ENCODE measurements around the gene MRPL40.

The MRPL40 gene

DNA sequence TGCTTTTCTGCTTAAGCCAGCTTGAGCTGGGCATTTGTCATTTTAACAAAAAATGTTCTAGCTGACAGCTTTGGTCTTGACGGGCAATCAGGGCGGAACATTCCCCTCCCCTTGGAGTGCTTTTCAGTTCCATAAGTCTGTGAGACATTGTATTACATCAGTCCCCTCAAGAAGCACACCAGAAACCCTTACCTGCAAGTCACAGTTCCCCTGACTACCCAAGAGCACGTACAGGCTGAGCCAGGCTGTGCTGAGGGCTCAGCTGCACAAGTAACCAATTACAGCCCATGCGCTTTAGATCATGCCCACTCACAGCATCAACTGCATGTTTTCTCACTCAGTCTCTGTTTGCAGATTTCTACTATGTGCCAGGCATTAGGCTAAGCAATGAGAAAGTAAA lies 19.9 kb upstream of the MRPL40 start:
- TF ChIP-seq, protein P1, sequence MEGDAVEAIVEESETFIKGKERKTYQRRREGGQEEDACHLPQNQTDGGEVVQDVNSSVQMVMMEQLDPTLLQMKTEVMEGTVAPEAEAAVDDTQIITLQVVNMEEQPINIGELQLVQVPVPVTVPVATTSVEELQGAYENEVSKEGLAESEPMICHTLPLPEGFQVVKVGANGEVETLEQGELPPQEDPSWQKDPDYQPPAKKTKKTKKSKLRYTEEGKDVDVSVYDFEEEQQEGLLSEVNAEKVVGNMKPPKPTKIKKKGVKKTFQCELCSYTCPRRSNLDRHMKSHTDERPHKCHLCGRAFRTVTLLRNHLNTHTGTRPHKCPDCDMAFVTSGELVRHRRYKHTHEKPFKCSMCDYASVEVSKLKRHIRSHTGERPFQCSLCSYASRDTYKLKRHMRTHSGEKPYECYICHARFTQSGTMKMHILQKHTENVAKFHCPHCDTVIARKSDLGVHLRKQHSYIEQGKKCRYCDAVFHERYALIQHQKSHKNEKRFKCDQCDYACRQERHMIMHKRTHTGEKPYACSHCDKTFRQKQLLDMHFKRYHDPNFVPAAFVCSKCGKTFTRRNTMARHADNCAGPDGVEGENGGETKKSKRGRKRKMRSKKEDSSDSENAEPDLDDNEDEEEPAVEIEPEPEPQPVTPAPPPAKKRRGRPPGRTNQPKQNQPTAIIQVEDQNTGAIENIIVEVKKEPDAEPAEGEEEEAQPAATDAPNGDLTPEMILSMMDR (IDR thresholded peaks at IDR 0.05; ENCODE audit: low read depth, low read length, missing control alignments) = no peak
- no peak overlapping the region for H3K4me3 ChIP-seq (replicated peaks; ENCODE audit: low read depth, low read length)
- DNase-seq (ENCODE audit: extremely low read depth, low read depth) = no peak

DNA sequence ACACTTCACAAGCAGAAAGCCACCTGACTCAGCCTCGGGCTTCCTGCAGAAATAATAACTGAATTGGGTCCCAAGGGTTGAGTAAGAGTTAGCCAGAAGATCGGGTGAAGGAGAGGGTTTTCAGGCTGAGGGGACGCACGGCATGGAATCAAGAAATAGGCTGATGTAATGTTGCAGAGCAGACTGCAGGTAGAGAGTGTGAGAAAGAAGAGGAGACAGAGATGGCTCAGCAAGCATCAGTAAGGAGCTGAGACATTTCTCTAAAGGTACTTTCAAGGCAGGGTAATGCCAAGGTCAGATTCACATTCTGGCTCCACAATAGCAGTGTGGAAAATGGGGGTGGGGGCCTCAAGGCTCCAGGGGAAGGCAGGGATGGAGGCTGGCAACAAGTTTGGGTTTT lies 19.4 kb upstream of the MRPL40 start:
- no peak for DNase-seq (ENCODE audit: extremely low read depth, low read depth)
- TF ChIP-seq, protein P1 (IDR thresholded peaks at IDR 0.05; ENCODE audit: low read depth, low read length, missing control alignments) = no peak
- H3K4me3 ChIP-seq (replicated peaks; ENCODE audit: low read depth, low read length) = no peak overlapping the region

DNA sequence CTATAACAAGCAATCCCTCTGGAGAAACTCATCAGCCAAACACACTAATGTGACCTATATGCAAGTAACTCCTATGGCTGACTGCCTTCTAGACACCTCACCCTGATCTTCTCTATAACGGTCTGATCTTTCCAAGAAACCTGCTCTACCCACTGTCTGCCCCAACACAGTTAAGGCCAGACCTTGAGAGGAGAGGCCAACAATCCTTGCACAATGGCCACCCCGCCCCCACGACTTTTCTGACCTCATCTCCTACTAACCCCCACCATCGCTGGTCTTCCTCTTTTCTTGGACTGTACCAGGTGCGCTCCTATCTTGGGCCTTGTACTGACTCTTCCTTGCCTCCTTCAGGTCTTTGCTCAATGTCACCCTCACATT lies 13.3 kb upstream of the MRPL40 start:
- TF ChIP-seq, protein P1 (IDR thresholded peaks at IDR 0.05; ENCODE audit: low read depth, low read length, missing control alignments) = no peak
- H3K4me3 ChIP-seq (replicated peaks; ENCODE audit: low read depth, low read length) = no peak overlapping the region
- DNase-seq (ENCODE audit: extremely low read depth, low read depth) = no peak

DNA sequence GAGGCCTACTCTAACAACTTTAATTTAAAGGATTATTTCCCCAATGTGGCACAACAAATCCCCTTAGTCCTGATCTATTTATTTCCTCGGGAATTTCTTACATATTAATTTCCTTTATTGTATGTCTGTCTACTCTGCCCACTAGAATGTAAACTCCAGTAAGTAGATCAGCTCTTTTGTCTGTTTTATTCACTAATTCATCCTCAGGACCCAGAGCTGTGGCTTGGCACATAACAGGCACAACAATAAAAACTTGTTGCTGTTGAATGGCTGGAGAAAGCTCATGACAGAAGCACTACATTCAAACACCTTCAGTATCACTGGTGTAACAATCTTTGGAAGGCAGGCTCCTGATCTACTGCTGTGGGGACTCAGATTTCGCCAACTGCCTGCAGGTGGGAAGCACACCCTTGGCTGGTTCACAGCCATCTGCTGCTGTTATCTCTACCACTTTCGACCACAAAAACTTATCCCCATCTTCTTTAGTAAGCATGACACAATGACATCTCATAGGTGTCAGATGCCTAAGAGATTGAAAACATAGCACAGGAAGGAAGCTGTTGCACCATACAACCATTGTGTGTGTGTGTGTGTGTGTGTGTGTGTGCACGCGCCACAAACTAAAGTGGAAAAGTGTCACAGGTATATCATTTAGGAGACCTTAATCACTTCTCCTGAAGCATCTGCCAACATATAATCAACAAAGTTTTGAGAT lies 12.7 kb upstream of the MRPL40 start:
- no peak overlapping the region for H3K4me3 ChIP-seq (replicated peaks; ENCODE audit: low read depth, low read length)
- DNase-seq (ENCODE audit: extremely low read depth, low read depth) = no peak

DNA sequence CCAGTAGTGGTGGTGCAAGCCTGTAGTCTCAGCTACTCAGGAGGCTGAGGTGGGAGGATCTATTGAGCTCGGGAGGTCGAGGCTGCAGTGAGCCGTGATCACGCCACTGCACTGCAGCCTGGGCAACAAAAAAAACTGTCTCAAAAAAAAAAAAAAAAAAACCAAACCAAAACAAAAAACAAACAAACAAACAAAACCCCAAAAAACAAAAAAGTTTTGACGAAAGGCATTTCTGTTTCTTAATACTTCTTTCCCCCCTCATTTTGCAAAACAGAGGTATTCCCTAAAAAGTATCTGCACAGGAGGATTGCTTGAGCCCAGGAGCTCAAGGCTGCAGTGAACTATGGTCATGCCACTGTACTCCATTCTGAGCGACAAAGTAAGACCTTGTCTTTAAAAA lies 12.0 kb upstream of the MRPL40 start:
- no peak for DNase-seq (ENCODE audit: extremely low read depth, low read depth)
- TF ChIP-seq, protein P1 (IDR thresholded peaks at IDR 0.05; ENCODE audit: low read depth, low read length, missing control alignments) = no peak
- H3K4me3 ChIP-seq (replicated peaks; ENCODE audit: low read depth, low read length) = no peak overlapping the region

More for the DNA sequence above, 12.7 kb upstream of the MRPL40 start:
- TF ChIP-seq, protein P1 (IDR thresholded peaks at IDR 0.05; ENCODE audit: low read depth, low read length, missing control alignments) = no peak

DNA sequence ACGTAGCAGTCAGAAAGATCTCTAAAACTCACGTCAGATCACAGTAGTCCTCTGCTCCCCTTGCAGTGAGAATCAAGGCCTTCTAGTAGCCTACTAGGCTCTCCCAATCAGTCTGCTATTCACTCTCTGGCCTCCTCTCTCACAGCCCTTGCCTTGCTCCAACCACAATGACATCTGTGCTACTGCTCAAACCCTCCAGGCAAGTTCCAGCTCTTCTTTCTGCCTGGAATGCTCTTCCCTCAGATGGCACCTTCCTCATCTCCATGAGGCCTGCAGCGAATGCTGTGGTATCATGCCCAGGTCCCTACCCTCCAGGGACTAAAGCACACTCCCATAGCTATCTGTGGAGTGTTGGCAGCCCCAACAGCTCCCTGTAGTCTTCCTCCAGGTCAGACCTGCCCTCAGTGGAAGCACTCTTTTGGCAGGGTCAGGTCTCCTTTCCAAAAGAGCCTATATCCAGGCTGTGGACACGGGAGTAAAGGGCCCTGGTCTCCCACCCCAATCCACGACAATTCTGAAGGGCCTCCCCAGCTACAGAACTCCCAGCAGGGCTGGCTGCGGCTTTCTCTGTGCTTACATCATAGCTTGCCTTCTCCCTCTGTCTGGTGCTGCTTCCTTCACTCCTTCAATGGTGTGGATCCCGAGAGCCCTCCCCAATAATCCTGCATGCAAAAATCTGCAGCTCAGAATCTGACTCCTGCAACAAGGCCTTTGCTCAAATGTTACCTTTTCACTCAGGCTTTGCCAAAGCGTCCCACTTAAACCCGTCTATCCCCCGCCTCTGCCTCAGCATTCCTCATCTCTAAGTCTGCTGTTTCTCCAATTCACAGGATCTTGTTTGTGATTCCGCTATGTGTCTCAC lies 9.7 kb upstream of the MRPL40 start:
- no peak for DNase-seq (ENCODE audit: extremely low read depth, low read depth)
- TF ChIP-seq, protein P1 (IDR thresholded peaks at IDR 0.05; ENCODE audit: low read depth, low read length, missing control alignments) = no peak
- no peak overlapping the region for H3K4me3 ChIP-seq (replicated peaks; ENCODE audit: low read depth, low read length)

All from HFF-Myc (cell line).